Mesendoderm (in vitro differentiated cells): ENCODE measurements around the gene XDH.

Experiments used
- DNase-seq: peaks from one replicate; pipeline ENCODE4 v3.0.0; 2013
- H2AK5ac ChIP-seq: 2 replicates; pipeline ENCODE4 v1.6.1; 2013; ENCODE audit warnings: low read length, inconsistent platforms
- H2BK120ac ChIP-seq: 2 replicates; pipeline ENCODE4 v1.6.1; 2013; ENCODE audit warnings: low read depth, mild to moderate bottlenecking, low read length, moderate library complexity, mixed read lengths
- H2BK15ac ChIP-seq: replicated peaks from 2 replicates; pipeline ENCODE4 v1.6.1; 2013; ENCODE audit warnings: low read depth, mild to moderate bottlenecking, moderate library complexity
- H2BK5ac ChIP-seq: 2 replicates; pipeline ENCODE4 v1.6.1; 2013; ENCODE audit warnings: low read length, inconsistent platforms
- H3K18ac ChIP-seq: 2 replicates; pipeline ENCODE4 v1.6.1; 2013; ENCODE audit warnings: mild to moderate bottlenecking, low read length, mixed read lengths
- H3K23ac ChIP-seq: one replicate; pipeline ENCODE4 v1.6.1; 2013; ENCODE audit warnings: low read length
- H3K27ac ChIP-seq: 2 replicates; pipeline ENCODE4 v1.5.1; 2013; ENCODE audit warnings: low read depth, mild to moderate bottlenecking, inconsistent platforms, low read length, moderate library complexity
- H3K27me3 ChIP-seq: 2 replicates; pipeline ENCODE4 v1.6.1; 2013; ENCODE audit warnings: low read length, control low read depth, mild to moderate bottlenecking, inconsistent platforms; ENCODE audit not compliant: insufficient read depth, poor library complexity
- H3K36me3 ChIP-seq: 2 replicates; pipeline ENCODE4 v1.6.1; 2013; ENCODE audit warnings: low read length, inconsistent platforms; ENCODE audit not compliant: control insufficient read depth, insufficient read depth
- H3K4ac ChIP-seq: one replicate; pipeline ENCODE4 v1.6.1; 2013; ENCODE audit warnings: low read depth, mild to moderate bottlenecking, low read length, moderate library complexity
- H3K4me1 ChIP-seq: 2 replicates; pipeline ENCODE4 v1.6.1; 2013; ENCODE audit warnings: low read depth, low read length, inconsistent platforms; ENCODE audit not compliant: control insufficient read depth
- H3K4me2 ChIP-seq: 2 replicates; pipeline ENCODE4 v1.6.1; 2013; ENCODE audit warnings: low read length
- H3K4me3 ChIP-seq: 2 replicates; pipeline ENCODE4 v1.5.1; 2013; ENCODE audit warnings: mild to moderate bottlenecking, low read length
- H3K56ac ChIP-seq: one replicate; pipeline ENCODE4 v1.6.1; 2013; ENCODE audit warnings: low read length
- H3K79me1 ChIP-seq: 2 replicates; pipeline ENCODE4 v1.6.1; 2013; ENCODE audit warnings: low read length, inconsistent platforms
- H3K79me2 ChIP-seq: 2 replicates; pipeline ENCODE4 v1.6.1; 2013; ENCODE audit warnings: mild to moderate bottlenecking, low read length; ENCODE audit not compliant: control insufficient read depth, insufficient read depth
- H3K9ac ChIP-seq: 2 replicates; pipeline ENCODE4 v1.6.1; 2013; ENCODE audit warnings: low read length, inconsistent platforms
- H4K5ac ChIP-seq: one replicate; pipeline ENCODE4 v1.6.1; 2013; ENCODE audit warnings: low read length
- H4K8ac ChIP-seq: one replicate; pipeline ENCODE4 v1.6.1; 2013; ENCODE audit warnings: low read depth, mild to moderate bottlenecking, control low read depth, low read length, moderate library complexity
- WGBS: extraction: QIAGEN DNeasy Blood & Tissue Kit; methylation state at CpG from one replicate; pipeline ENCODE4 v1.1.7; 2013; ENCODE audit warnings: low lambda C conversion rate, missing lambda C conversion rate; ENCODE audit not compliant: insufficient coverage; ENCODE audit errors: extremely low coverage; 5-methylcytosine and 5-hydroxymethylcytosine counted together

XDH gene

DNA sequence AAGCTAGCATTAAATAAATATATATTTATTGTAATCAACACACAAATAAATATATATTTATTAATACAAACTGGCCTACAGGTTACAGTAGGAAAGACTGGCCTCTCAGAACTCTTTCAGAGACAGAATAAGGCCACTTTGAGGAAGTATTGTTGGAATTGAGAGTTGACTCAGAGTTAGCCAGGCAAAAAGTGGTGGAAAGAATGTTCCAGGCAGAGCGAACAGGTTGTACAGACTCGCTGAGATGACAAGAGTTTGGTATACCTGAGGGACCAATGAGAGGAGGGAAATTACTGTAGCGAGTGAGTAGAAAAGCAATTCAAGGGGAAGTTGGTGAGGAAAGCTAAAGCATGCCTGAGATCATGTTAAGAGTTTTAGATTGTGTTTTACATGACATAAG is 19.0 kb upstream of the XDH start:
- Histone ChIP-seq H3K27me3 (no peaks in the 10 kb centered on the region), H4K5ac (no peak overlapping the region), H2BK5ac (no peak overlapping the region), H3K9ac (no peak overlapping the region), H3K18ac (no peak overlapping the region), H3K23ac (no peak overlapping the region), H3K56ac (no peak overlapping the region), H3K4me1 (no peaks in the 10 kb centered on the region), H3K27ac (no peak overlapping the region), H2BK15ac (no peak overlapping the region), H3K79me1 (no peaks in the 10 kb centered on the region), H3K4ac (no peak overlapping the region), H3K79me2 (no peaks in the 10 kb centered on the region), H2BK120ac (no peak overlapping the region), H3K36me3 (no peaks in the 10 kb centered on the region), H3K4me2 (no peak overlapping the region), H3K4me3 (no peak overlapping the region), H4K8ac (no peak overlapping the region), H2AK5ac (no peak overlapping the region)
- no CpG with 5 or more reads among the region's 3 CpGs for WGBS
- no peak for DNase-seq

DNA sequence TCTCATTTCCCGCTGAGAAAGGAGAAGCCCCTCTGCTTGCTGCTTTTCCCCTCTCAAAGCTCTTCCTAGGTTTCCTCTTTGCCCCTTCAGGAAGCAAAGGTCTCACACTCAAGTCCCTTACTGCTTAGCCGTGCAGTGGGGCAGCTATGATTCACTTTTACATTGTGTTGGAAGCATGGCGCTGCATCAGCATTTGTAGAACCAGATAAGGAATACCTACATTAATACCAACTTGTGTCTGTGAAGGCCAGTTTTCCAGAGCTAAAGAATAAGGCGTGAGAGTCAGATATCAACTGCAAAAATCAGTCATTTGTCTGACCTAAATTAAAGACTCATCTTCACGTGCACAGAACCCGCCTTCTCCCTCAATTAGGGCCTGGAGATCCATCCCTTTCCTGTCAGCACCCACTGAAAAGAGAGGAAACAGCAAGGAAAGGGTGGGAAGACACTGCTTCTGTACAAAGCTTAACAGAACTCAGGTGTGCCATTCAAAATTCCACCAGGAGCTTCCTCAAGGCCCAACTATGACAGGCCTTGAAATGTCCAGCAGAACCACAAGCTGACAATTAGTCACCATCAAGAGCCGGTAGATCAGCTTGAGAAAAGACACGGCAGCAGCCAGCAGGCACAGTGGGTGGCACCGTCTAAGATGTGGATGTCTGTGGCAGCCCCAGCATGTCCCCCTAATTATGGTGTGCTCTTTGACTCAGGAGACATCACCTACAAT is 16.1 kb upstream of the XDH start:
- whole genome bisulfite sequencing: no CpG with 5 or more reads among the region's 9 CpGs
- H4K8ac ChIP-seq: no peak overlapping the region

DNA sequence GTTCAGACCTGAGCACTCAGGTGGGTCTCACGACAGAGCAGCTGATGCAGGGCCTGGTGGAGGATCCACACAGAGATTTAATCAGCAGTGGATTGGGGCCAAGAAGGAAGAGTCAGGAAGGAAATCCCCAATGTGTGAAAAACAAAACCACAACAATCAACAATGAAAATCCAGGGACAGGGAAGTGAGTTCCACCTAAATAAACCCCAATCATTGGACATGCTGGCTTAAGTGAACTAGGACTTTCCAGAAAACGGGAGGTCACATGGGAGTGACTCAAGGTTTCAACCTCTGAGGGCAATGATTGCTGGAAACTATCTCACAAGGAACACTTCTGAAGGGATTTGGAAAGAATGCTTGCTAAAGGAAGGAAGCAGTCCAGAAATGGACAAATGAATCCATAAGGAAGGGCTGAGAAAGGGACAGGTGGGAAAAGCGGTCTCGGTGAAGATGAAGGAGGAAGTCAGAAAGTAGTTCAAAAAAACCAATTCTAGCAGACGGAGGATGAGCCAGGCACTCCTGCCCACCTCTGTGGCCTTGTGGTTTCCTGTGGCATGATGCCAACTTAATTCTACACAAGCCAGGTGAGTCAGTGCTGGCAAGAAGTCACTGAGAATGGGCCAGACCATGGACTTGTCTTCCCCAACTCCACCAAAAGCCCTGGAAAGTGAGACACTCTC is 15.4 kb upstream of the XDH start:
- Histone ChIP-seq H3K79me1 (no peaks in the 10 kb centered on the region), H3K27ac (no peak overlapping the region), H3K23ac (no peak overlapping the region), H3K36me3 (no peaks in the 10 kb centered on the region), H3K4ac (no peak overlapping the region), H3K18ac (no peak overlapping the region), H2BK120ac (no peak overlapping the region), H3K4me3 (no peak overlapping the region), H4K8ac (no peak overlapping the region), H2BK5ac (no peak overlapping the region), H3K56ac (no peak overlapping the region), H3K4me1 (no peaks in the 10 kb centered on the region), H2BK15ac (no peak overlapping the region), H3K27me3 (no peaks in the 10 kb centered on the region), H3K9ac (no peak overlapping the region), H4K5ac (no peak overlapping the region), H2AK5ac (no peak overlapping the region), H3K4me2 (no peak overlapping the region), H3K79me2 (no peaks in the 10 kb centered on the region)
- no peak for DNase-seq
- no CpG with 5 or more reads among the region's 5 CpGs for WGBS

More for the DNA sequence above, 16.1 kb upstream of the XDH start:
- no peaks in the 10 kb centered on the region for H3K27me3 ChIP-seq
- no peaks in the 10 kb centered on the region for H3K79me1 ChIP-seq
- DNase-seq: no peak
- H3K27ac ChIP-seq: no peak overlapping the region
- no peak overlapping the region for H2BK120ac ChIP-seq
- H3K4me2 ChIP-seq: no peak overlapping the region
- H3K4ac ChIP-seq: no peak overlapping the region
- H3K79me2 ChIP-seq: no peaks in the 10 kb centered on the region
- no peak overlapping the region for H4K5ac ChIP-seq
- no peak overlapping the region for H3K56ac ChIP-seq
- no peak overlapping the region for H2BK5ac ChIP-seq
- H2AK5ac ChIP-seq: no peak overlapping the region
- no peaks in the 10 kb centered on the region for H3K4me1 ChIP-seq
- no peak overlapping the region for H3K9ac ChIP-seq
- no peak overlapping the region for H3K23ac ChIP-seq
- H3K18ac ChIP-seq: no peak overlapping the region
- no peak overlapping the region for H3K4me3 ChIP-seq
- no peak overlapping the region for H2BK15ac ChIP-seq
- no peaks in the 10 kb centered on the region for H3K36me3 ChIP-seq

DNA sequence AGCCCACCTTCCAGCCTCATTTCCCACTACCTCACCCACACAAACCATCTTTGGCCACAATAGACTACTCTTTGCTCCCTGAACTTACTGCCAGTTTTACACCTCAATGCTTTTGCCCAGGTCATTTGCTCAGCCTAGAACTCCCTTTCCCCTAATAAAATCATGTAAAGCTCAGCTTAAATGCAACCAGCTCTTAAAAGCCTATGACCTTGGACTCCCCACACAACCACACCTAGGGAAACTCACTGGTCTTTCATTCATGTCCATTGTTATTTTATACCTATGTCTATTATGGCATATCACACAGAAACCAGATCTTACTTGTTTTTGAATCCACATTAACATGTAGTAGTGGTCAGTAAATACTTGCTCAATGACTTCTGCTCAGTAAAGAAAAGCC is 14.5 kb upstream of the XDH start:
- Histone ChIP-seq H2AK5ac (no peak overlapping the region), H3K23ac (no peak overlapping the region), H3K9ac (no peak overlapping the region), H4K8ac (no peak overlapping the region), H3K18ac (no peak overlapping the region), H3K4ac (no peak overlapping the region), H3K27ac (no peak overlapping the region), H3K79me1 (no peaks in the 10 kb centered on the region), H3K4me3 (no peak overlapping the region), H3K4me2 (no peak overlapping the region), H2BK15ac (no peak overlapping the region), H3K4me1 (no peaks in the 10 kb centered on the region), H3K36me3 (no peaks in the 10 kb centered on the region), H3K27me3 (no peaks in the 10 kb centered on the region), H3K56ac (no peak overlapping the region), H4K5ac (no peak overlapping the region), H2BK5ac (no peak overlapping the region), H2BK120ac (no peak overlapping the region), H3K79me2 (no peaks in the 10 kb centered on the region)
- DNase-seq: no peak

DNA sequence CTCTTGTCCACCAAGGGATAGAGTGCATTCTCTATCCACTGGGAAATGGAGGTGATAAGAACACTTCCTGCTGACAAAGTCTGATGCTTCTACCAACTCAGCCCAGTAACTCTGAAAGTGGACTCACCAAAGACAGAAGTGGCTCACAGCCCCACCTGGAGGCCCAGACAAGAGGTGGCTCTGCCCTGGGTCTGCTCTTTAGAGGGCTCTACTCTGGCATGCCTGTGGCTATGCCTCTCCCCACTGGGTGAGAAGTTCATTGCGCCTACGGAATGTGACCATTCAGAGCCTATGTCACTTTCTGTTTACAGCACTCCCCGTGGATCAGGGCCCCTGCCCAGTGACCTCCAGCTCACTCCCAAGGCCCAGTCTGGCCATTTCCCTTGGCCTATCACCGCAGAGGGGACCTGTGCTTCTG is 13.5 kb upstream of the XDH start:
- H2BK15ac ChIP-seq: no peak overlapping the region
- no peak overlapping the region for H4K8ac ChIP-seq
- no peaks in the 10 kb centered on the region for H3K36me3 ChIP-seq
- H3K27ac ChIP-seq: no peak overlapping the region
- no peak overlapping the region for H3K4me3 ChIP-seq
- no peak overlapping the region for H3K56ac ChIP-seq
- no peaks in the 10 kb centered on the region for H3K4me1 ChIP-seq
- DNase-seq: peak; percentile 89
- H3K9ac ChIP-seq: no peak overlapping the region
- no peak overlapping the region for H3K4ac ChIP-seq
- no peak overlapping the region for H3K18ac ChIP-seq
- H3K23ac ChIP-seq: no peak overlapping the region
- no peaks in the 10 kb centered on the region for H3K79me1 ChIP-seq
- H3K4me2 ChIP-seq: no peak overlapping the region
- H2BK5ac ChIP-seq: no peak overlapping the region
- WGBS: no CpG with 5 or more reads among the region's 4 CpGs
- no peaks in the 10 kb centered on the region for H3K79me2 ChIP-seq
- no peak overlapping the region for H4K5ac ChIP-seq
- no peak overlapping the region for H2AK5ac ChIP-seq
- no peaks in the 10 kb centered on the region for H3K27me3 ChIP-seq
- H2BK120ac ChIP-seq: no peak overlapping the region

DNA sequence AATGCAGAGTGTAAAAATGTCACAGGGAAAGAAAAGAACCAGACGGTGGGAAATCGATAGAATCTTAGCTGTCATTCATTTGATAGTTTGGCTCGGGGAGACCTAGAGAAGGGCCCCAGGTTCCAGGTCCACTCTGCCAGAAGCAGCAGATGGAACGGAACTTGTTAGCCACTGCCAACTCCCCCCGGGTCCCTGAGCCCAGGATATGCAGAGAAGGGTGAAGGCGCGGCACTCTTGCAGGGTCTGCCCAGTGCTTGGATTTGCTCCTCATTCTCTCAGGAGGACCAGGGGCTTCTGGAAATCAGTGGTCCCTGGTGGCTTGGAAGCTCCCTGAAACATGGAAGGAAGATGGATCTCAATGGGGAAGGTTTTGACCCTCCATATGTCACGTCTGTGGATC is 11.6 kb upstream of the XDH start:
- no peaks in the 10 kb centered on the region for H3K79me2 ChIP-seq
- H3K4ac ChIP-seq: no peak overlapping the region
- H2BK5ac ChIP-seq: no peak overlapping the region
- no peak overlapping the region for H2AK5ac ChIP-seq
- H4K5ac ChIP-seq: no peak overlapping the region
- no peaks in the 10 kb centered on the region for H3K4me1 ChIP-seq
- no peak overlapping the region for H3K23ac ChIP-seq
- no peaks in the 10 kb centered on the region for H3K79me1 ChIP-seq
- H4K8ac ChIP-seq: no peak overlapping the region
- no peak overlapping the region for H3K18ac ChIP-seq
- H3K9ac ChIP-seq: no peak overlapping the region
- no peak overlapping the region for H3K4me3 ChIP-seq
- H3K56ac ChIP-seq: no peak overlapping the region
- H3K27ac ChIP-seq: no peak overlapping the region
- H2BK15ac ChIP-seq: no peak overlapping the region
- DNase-seq: no peak
- H3K27me3 ChIP-seq: no peaks in the 10 kb centered on the region
- WGBS: no CpG with 5 or more reads among the region's 8 CpGs
- no peaks in the 10 kb centered on the region for H3K36me3 ChIP-seq
- no peak overlapping the region for H2BK120ac ChIP-seq
- H3K4me2 ChIP-seq: no peak overlapping the region
